A673 (cell line): Measurements from ENCODE around the gene BEND5.

Experiments
- EZH2 ChIP-seq: fragments of 200-600 bp; sonication (generic); IDR thresholded peaks from 2 replicates; pipeline ENCODE4 v1.6.1; 2017; ENCODE audit warnings: borderline replicate concordance, low read depth, mild to moderate bottlenecking, mixed read lengths, antibody characterized with exemption, low read length; ENCODE audit not compliant: poor library complexity, severe bottlenecking
- TF ChIP-seq, protein P1 (sequence below): fragments of 300-800, 200-600 bp; sonication (generic); conservative IDR thresholded peaks from 2 replicates; pipeline ENCODE4 v1.5.1; 2017; ENCODE audit warnings: low read depth, mild to moderate bottlenecking, antibody characterized with exemption, low read length, moderate library complexity, mixed read lengths

DNA sequence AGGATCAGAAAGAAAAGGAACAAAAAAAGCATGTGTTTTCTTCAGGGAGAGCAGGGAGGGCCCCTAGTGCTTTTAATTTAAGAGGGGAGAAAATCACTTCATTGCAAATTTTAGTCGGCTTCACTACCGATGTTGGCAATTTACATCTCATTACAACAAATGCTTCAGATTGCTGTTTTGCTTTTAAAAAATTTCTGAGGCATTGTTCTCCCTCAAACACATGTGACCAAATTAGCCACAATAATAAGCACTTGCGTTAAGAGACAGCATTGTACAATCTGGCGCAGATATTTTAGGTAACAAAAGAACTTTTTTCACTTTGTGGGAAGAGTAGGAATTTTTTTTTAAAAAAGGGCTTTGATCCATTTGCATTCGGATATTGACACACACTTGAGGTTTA lies 29.8 kb downstream of the BEND5 start:
- TF ChIP-seq, protein P1, sequence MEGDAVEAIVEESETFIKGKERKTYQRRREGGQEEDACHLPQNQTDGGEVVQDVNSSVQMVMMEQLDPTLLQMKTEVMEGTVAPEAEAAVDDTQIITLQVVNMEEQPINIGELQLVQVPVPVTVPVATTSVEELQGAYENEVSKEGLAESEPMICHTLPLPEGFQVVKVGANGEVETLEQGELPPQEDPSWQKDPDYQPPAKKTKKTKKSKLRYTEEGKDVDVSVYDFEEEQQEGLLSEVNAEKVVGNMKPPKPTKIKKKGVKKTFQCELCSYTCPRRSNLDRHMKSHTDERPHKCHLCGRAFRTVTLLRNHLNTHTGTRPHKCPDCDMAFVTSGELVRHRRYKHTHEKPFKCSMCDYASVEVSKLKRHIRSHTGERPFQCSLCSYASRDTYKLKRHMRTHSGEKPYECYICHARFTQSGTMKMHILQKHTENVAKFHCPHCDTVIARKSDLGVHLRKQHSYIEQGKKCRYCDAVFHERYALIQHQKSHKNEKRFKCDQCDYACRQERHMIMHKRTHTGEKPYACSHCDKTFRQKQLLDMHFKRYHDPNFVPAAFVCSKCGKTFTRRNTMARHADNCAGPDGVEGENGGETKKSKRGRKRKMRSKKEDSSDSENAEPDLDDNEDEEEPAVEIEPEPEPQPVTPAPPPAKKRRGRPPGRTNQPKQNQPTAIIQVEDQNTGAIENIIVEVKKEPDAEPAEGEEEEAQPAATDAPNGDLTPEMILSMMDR: no peak
- no peak for TF ChIP-seq EZH2
